Activated CD4-positive, alpha-beta memory T cell treated with anti-CD3 and anti-CD28 coated beads for 36 hours (primary cell): ENCODE results near the gene SEC31B. TPM values are rescaled to one million over a fixed set of nuclear protein-coding genes. Genes with fewer than 3 reads are reported as not detected.

Experiments used
- CTCF ChIA-PET: fragments of 350-600 bp; sonication (Branson Sonifier 250); formaldehyde crosslinking; loops from one replicate; lab custom pipeline; 2021; ENCODE audit warnings: antibody characterized with exemption, inconsistent platforms; lab: Charles Lee
- POLR2A ChIA-PET: fragments of 350-600 bp; sonication (Branson Sonifier 250); formaldehyde crosslinking; loops from one replicate; lab custom pipeline; 2021; ENCODE audit warnings: antibody characterized with exemption; lab: Charles Lee
- DNase-seq: peaks from one replicate; pipeline ENCODE4 v3.0.0-alpha.2; 2020
- H3K27ac Mint-ChIP-seq: one replicate; pipeline ENCODE4 v1.8.0; 2021; ENCODE audit warnings: mixed read lengths
- H3K27me3 Mint-ChIP-seq: one replicate; pipeline ENCODE4 v1.8.0; 2021; ENCODE audit warnings: mixed read lengths
- H3K36me3 Mint-ChIP-seq: one replicate; pipeline ENCODE4 v1.8.0; 2021; ENCODE audit warnings: mixed read lengths
- H3K4me1 Mint-ChIP-seq: one replicate; pipeline ENCODE4 v1.8.0; 2021; ENCODE audit warnings: low read depth, mixed read lengths
- H3K4me3 Mint-ChIP-seq: one replicate; pipeline ENCODE4 v1.8.0; 2021; ENCODE audit warnings: mild to moderate bottlenecking, mixed read lengths
- H3K9me3 Mint-ChIP-seq: one replicate; pipeline ENCODE4 v1.8.0; 2021; ENCODE audit warnings: mixed read lengths
- intact Hi-C: fragments of 100-400 bp; cut with micrococcal nuclease; formaldehyde crosslinking; loops from one replicate; pipeline ENCODE4 v1.15.1; 2023
- total RNA-seq, 2 experiments: library from RNA; stranded (reverse); gene quantifications; one replicate each; pipeline ENCODE4 v1.2.3, GENCODE V29; 2021

Gene SEC31B
- total RNA-seq, 2 experiments from 2014 or later = 44.2 to 47.2 TPM

GRCh38 chr10:100442548-100442947 lies 77.1 kb downstream of the SEC31B start:
- POLR2A ChIA-PET = no interaction called here
- Mint-ChIP-seq H3K36me3 (no peaks in the 10 kb centered on the region), H3K27me3 (no peaks in the 10 kb centered on the region), H3K4me1 (no peaks in the 10 kb centered on the region), H3K27ac (no peak overlapping the region), H3K9me3 (no peaks in the 10 kb centered on the region), H3K4me3 (no peak overlapping the region)
- intact Hi-C loops = no loop called here
- no peak for DNase-seq
- CTCF ChIA-PET = interaction anchor here (1.0 to 1.2 kb wide), 4 partner anchors 8 to 109 kb away, joined by 3 to 4 read pairs (median 3); no protein-coding TSS in a partner anchor

GRCh38 chr10:100438674-100439315 lies 80.9 kb downstream of the SEC31B start:
- no peaks in the 10 kb centered on the region for H3K36me3 Mint-ChIP-seq
- H3K27ac Mint-ChIP-seq = no peak overlapping the region
- intact Hi-C loops = no loop called here
- no peak for DNase-seq
- ChIA-PET POLR2A (interaction anchor here (0.6 kb wide), 1 partner anchor 1960 kb away, joined by 8 read pairs; no protein-coding TSS in a partner anchor), CTCF (interaction anchor here (0.7 to 2.7 kb wide), 8 partner anchors 70 to 104 kb away, joined by 3 to 27 read pairs (median 6); partner anchors contain the start of gene SCD)
- H3K4me1 Mint-ChIP-seq = peaks cover 2% of the 10 kb centered on the region
- H3K4me3 Mint-ChIP-seq = no peak overlapping the region
- no peaks in the 10 kb centered on the region for H3K9me3 Mint-ChIP-seq
- no peaks in the 10 kb centered on the region for H3K27me3 Mint-ChIP-seq

Other genes with a start within 250 kb of the SEC31B start
- gene BLOC1S2, start 233.2 kb downstream of the SEC31B start, total RNA-seq = 10 to 100 TPM; 50.5 to 51.5 TPM
- gene PKD2L1, start 189.6 kb downstream of the SEC31B start, total RNA-seq = not detected
- 100 to 1,000 TPM; 156 to 158 TPM for gene SCD, start 172.6 kb downstream of the SEC31B start, total RNA-seq
- under 1 TPM; 0.36 to 0.46 TPM for gene WNT8B, start 56.9 kb downstream of the SEC31B start, total RNA-seq
- gene NDUFB8, start 10.0 kb upstream of the SEC31B start, total RNA-seq = 100 to 1,000 TPM; 390 to 404 TPM
- 10 to 100 TPM; 40.6 to 47.4 TPM for gene HIF1AN, start 16.1 kb upstream of the SEC31B start, total RNA-seq
- gene PAX2, start 225.7 kb upstream of the SEC31B start, total RNA-seq = not detected